Femur (tissue), 1 donor: ENCODE results near the gene NDUFA13.

Experiments
- DNase-seq: peaks from one replicate; pipeline ENCODE4 v3.0.0-alpha.2; 2017

The NDUFA13 gene

GRCh38 chr19:19534556-19535265 lies 18.7 kb downstream of the NDUFA13 start:
- peak; percentile 38 for DNase-seq

DNA sequence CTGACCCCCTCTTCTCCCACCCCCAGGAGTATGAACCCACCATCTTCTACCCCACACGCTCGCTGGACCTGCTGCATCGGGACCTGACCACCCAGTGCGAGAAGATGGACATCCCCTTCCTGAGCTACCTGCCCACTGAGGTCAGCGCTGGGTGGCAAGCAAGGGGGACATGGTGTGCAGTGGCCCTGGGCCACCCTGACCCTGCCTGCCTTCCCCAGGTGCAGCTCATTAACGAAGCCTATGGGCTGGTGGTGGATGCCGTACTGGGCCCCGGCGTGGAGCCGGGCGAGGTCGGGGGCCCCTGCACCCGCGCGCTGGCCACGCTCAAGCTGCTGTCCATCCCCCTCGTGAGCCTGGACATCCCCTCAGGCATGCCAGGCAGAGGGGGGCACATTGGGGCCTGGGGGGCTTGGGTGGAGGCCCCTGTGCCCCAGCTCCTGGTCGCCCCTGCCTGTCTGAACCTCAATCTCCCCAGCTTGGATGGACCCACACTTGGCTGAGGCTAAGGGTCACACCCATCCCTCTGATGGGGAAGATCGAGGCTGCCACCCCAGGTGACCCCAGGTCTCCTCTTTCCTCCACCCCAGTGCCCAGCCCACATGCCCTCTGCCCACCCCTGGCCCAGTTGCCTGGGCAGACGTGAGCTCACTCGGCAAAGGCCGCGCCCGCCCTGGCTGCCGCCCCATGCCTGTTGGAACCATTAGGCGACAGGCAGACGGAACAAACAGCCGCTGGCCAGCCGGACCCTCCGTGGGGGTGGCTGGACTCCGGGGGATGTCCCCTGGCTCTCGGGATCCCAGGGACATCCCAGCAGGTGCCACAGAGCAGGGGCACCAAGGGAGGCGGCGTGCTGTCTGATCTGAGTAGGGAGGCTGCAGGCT lies 19.5 kb downstream of the NDUFA13 start:
- peak; percentile 35 for DNase-seq

- peak; percentile 40 for DNase-seq
These were observed 21.3 kb downstream of the NDUFA13 start for GRCh38 chr19:19537075-19538048.

DNA sequence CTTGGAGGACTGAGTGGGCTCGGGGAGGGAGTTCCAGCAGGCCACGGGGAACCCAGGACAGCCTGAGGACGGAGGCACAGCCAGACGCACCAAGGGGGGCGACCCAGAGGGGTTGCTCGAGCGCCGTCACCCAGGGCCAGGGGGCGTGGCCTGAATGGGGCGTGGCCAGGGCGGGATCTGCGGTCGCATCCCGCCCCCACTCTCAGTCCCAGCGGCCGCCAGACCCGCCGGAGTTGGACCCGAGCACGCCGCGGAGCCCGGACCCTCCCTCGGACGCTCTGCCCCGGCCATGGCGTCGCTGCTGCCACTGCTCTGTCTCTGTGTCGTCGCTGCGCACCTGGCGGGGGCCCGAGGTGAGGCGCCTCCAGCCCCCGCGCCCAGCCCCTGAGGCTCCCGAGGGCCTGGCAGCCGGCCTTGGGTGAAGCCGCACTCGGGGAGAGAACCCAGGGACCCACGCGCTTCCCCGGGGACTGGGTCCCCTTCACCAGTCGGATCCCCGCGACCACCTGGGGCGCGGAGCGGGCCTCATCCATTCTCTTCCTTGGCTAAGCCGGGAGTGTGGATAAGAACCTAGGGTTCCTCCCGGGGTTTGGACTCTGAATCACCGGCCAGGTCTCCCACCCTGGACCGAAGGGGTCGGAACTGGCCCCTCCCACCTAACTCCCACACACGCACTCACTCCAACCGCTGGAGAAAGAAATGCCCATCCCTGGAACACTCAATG lies 22.2 kb downstream of the NDUFA13 start, which contains the start of gene CILP2:
Gene CILP2, plus strand, starts transcription at position 205 of the 724 bp plus-strand sequence. Its CDS starts 85 bp downstream, at position 290.
- DNase-seq: peak; percentile 80

- DNase-seq: peak; percentile 71
These were observed 22.8 kb downstream of the NDUFA13 start for GRCh38 chr19:19538785-19539166.

- DNase-seq: peak; percentile 24
These were observed 23.7 kb downstream of the NDUFA13 start for GRCh38 chr19:19539698-19540063.

DNA sequence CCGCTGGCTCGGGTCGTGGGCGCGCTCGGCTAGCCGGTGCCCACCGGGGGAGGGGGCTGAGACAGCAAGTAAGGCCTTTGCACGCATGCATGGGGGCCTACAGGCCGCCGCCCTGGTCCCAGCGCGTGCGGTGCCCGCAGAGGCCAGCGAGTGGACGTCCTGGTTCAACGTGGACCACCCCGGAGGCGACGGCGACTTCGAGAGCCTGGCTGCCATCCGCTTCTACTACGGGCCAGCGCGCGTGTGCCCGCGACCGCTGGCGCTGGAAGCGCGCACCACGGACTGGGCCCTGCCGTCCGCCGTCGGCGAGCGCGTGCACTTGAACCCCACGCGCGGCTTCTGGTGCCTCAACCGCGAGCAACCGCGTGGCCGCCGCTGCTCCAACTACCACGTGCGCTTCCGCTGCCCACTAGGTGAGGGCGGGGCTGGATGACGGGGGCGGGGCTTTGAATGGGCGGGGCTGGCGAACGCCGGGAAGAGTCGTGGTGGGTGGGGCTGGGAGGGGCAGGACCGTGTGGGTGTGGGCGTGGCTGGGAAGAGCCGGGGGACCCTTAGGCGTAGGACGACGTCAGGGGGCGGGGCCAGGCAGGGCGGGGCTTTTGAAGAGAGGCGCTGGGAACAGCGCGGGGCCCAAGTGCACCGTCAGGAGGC lies 24.2 kb downstream of the NDUFA13 start:
- peak; percentile 89 for DNase-seq

- peak; percentile 81 for DNase-seq
These were observed 24.9 kb downstream of the NDUFA13 start for GRCh38 chr19:19540715-19541515.

GRCh38 chr19:19541616-19542015 lies 25.6 kb downstream of the NDUFA13 start:
- peak; percentile 76 for DNase-seq

GRCh38 chr19:19542507-19542906 lies 26.5 kb downstream of the NDUFA13 start:
- DNase-seq: peak; percentile 32

GRCh38 chr19:19543101-19543500 lies 27.1 kb downstream of the NDUFA13 start:
- peak; percentile 22 for DNase-seq

DNA sequence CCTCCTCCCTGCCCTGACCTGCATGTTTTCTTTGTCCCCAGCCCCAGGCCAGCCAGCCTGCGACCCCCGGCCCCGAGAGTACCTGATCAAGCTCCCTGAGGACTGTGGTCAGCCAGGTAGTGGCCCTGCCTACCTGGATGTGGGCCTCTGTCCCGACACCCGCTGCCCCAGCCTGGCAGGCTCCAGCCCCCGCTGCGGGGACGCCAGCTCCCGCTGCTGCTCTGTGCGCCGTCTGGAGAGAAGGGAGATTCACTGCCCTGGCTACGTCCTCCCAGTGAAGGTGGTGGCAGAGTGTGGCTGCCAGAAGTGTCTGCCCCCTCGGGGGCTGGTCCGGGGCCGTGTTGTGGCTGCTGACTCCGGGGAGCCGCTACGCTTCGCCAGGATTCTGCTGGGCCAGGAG lies 27.6 kb downstream of the NDUFA13 start:
- DNase-seq: peak; percentile 19

DNA sequence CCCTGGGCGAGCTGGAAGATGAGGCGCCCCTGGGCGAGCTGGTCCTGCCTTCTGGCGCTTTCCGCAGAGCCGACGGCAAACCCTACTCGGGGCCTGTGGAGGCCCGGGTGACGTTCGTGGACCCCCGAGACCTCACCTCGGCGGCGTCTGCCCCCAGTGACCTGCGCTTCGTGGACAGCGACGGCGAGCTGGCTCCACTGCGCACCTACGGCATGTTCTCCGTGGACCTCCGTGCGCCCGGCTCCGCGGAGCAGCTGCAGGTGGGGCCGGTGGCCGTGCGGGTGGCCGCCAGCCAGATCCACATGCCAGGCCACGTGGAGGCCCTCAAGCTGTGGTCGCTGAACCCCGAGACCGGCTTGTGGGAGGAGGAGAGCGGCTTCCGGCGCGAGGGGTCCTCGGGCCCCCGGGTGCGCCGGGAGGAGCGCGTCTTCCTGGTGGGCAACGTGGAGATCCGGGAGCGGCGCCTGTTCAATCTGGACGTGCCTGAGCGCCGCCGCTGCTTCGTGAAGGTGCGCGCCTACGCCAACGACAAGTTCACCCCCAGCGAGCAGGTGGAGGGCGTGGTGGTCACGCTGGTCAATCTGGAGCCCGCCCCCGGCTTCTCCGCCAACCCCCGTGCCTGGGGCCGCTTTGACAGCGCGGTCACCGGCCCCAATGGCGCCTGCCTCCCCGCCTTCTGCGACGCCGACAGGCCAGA lies 28.4 kb downstream of the NDUFA13 start:
- peak; percentile 16 for DNase-seq

DNA sequence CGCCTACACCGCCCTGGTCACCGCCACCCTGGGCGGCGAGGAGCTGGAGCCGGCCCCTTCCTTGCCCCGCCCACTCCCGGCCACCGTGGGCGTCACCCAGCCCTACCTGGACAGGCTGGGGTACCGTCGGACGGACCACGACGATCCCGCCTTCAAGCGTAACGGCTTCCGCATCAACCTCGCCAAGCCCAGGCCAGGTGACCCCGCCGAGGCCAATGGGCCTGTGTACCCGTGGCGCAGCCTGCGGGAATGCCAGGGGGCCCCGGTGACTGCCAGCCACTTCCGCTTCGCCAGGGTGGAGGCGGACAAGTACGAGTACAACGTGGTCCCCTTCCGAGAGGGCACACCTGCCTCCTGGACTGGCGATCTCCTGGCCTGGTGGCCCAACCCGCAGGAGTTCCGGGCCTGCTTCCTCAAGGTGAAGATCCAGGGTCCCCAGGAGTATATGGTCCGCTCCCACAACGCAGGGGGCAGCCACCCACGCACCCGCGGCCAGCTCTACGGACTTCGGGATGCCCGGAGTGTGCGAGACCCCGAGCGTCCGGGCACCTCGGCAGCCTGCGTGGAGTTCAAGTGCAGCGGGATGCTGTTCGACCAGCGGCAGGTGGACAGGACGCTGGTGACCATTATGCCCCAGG lies 29.0 kb downstream of the NDUFA13 start:
- DNase-seq: peak; percentile 16

- no peak for DNase-seq
These were observed 29.7 kb downstream of the NDUFA13 start for GRCh38 chr19:19545707-19546106.

DNA sequence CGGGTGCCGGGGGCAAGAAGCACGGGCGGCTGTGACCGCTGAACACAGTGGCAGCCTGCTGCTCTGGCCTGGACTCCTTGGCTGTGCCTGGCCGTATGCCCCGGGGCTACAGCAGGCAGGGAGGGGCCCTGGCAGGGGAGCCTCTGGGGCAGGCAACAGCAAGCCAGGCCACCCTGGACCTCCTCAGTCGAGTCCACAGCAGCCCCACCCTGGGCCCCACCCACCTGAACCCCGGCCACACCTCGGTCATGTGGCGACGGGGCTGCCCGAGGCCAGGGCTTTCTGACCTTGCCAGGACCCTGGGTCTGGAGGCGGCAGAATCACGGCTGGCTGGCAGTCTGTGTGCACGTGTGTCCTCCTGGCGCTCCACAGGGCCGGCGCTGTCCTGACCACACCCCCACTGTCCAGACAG lies 30.7 kb downstream of the NDUFA13 start:
- peak; percentile 39 for DNase-seq

- peak; percentile 50 for DNase-seq
These were observed 31.8 kb downstream of the NDUFA13 start for GRCh38 chr19:19547674-19548336.

- peak; percentile 73 for DNase-seq
These were observed 33.1 kb downstream of the NDUFA13 start for GRCh38 chr19:19548915-19549759.
